GM10266 (cell line): ENCODE results near the gene PMF1.

Experiments
- DNase-seq: peaks from one replicate; pipeline ENCODE4 v3.0.0; 2012; ENCODE audit errors: extremely low spot score
- TF ChIP-seq, protein P1 (sequence below): IDR thresholded peaks from 2 replicates; pipeline ENCODE4 v1.5.1; 2012; ENCODE audit warnings: mild to moderate bottlenecking, low read depth; ENCODE audit not compliant: control insufficient read depth, insufficient read depth; ENCODE audit errors: missing control alignments

PMF1 gene

DNA sequence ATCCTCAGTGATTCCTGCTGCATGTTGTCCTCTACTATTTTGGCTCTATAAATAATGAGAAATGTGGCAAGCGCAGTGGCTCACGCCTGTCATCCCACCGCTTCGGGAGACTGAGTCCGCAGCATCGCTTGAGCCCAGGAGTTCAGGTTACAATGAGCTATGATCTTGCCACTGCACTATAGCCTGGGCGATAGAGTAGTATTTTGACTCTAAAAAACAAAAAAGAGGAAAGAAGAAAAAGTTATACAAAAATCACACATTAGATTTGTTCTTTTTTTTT lies 19.7 kb upstream of the PMF1 start:
- no peak for DNase-seq
- TF ChIP-seq, protein P1, sequence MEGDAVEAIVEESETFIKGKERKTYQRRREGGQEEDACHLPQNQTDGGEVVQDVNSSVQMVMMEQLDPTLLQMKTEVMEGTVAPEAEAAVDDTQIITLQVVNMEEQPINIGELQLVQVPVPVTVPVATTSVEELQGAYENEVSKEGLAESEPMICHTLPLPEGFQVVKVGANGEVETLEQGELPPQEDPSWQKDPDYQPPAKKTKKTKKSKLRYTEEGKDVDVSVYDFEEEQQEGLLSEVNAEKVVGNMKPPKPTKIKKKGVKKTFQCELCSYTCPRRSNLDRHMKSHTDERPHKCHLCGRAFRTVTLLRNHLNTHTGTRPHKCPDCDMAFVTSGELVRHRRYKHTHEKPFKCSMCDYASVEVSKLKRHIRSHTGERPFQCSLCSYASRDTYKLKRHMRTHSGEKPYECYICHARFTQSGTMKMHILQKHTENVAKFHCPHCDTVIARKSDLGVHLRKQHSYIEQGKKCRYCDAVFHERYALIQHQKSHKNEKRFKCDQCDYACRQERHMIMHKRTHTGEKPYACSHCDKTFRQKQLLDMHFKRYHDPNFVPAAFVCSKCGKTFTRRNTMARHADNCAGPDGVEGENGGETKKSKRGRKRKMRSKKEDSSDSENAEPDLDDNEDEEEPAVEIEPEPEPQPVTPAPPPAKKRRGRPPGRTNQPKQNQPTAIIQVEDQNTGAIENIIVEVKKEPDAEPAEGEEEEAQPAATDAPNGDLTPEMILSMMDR, result no peak

DNA sequence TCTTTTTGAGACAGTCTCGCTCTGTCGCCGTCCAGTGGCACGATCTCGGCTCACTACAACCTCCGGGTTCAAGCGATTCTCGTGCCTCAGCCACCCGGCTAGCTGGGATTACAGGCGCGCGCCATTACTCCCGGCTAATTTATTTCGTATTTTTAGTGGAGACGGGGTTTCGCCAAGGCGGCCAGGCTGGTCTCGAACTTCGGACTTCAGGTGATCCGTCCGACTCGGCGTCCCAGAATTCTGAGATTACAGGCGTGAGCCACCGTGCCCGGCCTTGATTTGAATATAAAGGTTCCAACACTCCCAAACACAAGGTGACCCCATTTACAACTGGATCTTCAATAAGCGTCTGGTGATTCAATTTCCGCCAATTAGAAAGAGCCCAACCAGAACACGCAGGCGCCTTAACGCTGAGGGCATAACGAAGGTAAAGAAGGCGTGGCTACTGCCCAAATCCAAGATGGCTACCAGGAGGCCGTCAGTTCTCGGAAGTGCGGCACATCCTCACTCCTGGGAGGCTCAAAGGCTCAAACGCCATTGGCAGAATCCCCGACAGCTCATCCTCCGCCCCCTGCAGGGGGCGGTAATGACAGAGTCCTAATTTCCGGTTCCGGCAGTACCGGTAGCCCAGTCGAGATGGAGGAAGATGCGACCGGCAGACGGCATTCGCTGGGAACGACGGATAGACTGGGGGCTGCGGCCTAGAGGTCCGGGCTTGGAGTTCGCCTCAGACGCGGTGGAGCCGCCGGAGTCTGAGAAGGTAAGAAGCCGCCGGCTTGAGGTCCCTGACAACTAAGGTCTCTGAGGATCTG lies 19.1 kb upstream of the PMF1 start, which contains the start of gene SLC25A44:
TSS of gene SLC25A44 (plus strand) at position 617 of the 812 bp plus-strand sequence. CDS start 5,744 bp downstream, outside the sequence.
- TF ChIP-seq, protein P1, result peak; percentile 46
- DNase-seq, result peak; percentile 91

- TF ChIP-seq, protein P1, result no peak
- DNase-seq, result no peak
Observed at GRCh38 chr1:156194300-156194652, 18.5 kb upstream of the PMF1 start.

GRCh38 chr1:156195853-156196252 lies 17.0 kb upstream of the PMF1 start:
- TF ChIP-seq, protein P1, result no peak
- DNase-seq, result no peak

- no peak for DNase-seq
- TF ChIP-seq, protein P1, result no peak
Observed at GRCh38 chr1:156196445-156196844, 16.4 kb upstream of the PMF1 start.

DNA sequence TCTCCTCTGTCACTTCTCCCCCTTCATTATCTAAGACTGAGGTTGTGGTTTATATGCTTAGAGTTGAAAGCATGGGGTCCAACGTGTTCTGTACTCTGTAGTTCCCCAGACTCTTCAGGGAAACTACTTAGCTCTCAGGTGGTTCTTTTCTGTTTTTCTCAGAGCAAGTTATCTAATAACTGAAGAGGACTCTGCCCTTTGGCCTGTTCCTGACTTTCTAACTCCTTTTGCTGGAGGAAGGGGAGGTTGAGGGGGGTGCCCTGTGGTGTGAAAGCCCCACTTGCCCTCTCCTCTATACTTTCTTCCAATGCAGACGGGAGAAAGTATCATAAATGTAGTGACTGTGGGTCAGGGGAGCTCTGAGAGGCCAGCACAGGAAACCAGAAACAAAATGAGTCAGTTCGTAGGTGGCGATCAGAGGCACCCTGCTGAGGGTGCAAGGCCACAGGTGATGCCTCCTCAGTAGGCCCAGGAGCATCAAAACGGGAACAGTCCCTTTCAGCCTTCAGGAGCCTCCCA lies 13.9 kb upstream of the PMF1 start:
- TF ChIP-seq, protein P1, result no peak
- DNase-seq, result peak; percentile 48

- no peak for DNase-seq
- TF ChIP-seq, protein P1, result no peak
Observed at GRCh38 chr1:156200044-156200443, 12.8 kb upstream of the PMF1 start.
